GM23338 (cell line): Measurements from ENCODE around the gene SOX9. TPM values are rescaled to one million over a fixed set of nuclear protein-coding genes. Genes with fewer than 3 reads are reported as not detected.

Experiments used
- ATAC-seq: fragments of 200-7000 bp; cut with Tn5 transposase; 3 replicates; pipeline ENCODE4 v1.9.1; 2020
- DNase-seq: peaks from one replicate; pipeline ENCODE4 v3.0.0-alpha.2; 2015; ENCODE audit warnings: low spot score
- H2AFZ ChIP-seq: fragments of 200-600 bp; sonication (generic); 2 replicates; pipeline ENCODE4 v1.8.0; 2016; ENCODE audit warnings: antibody characterized with exemption, mild to moderate bottlenecking, moderate library complexity
- H3F3A ChIP-seq: fragments of 200-600 bp; sonication (generic); replicated peaks from 2 replicates; pipeline ENCODE4 v1.8.0; 2017; ENCODE audit warnings: antibody characterized with exemption, mixed run types, low read depth
- H3K27ac ChIP-seq: fragments of 200-600 bp; sonication (generic); 2 replicates; pipeline ENCODE4 v1.6.1; 2016; ENCODE audit warnings: low read depth
- H3K27me3 ChIP-seq: fragments of 200-600 bp; sonication (generic); 2 replicates; pipeline ENCODE4 v1.8.0; 2016; ENCODE audit warnings: mild to moderate bottlenecking, mixed run types, moderate library complexity; ENCODE audit not compliant: insufficient read depth
- H3K36me3 ChIP-seq: fragments of 200-600 bp; sonication (generic); 2 replicates; pipeline ENCODE4 v1.8.0; 2016; ENCODE audit warnings: mild to moderate bottlenecking; ENCODE audit not compliant: insufficient read depth
- H3K4me1 ChIP-seq: fragments of 200-600 bp; sonication (generic); 2 replicates; pipeline ENCODE4 v1.8.0; 2016; ENCODE audit warnings: mild to moderate bottlenecking, moderate library complexity; ENCODE audit not compliant: insufficient read depth
- H3K4me2 ChIP-seq: fragments of 200-600 bp; sonication (generic); 2 replicates; pipeline ENCODE4 v1.7.1; 2017; ENCODE audit warnings: mixed run types
- H3K4me3 ChIP-seq: fragments of 200-600 bp; sonication (generic); 2 replicates; pipeline ENCODE4 v1.6.1; 2016; ENCODE audit warnings: mixed run types
- H3K79me2 ChIP-seq: fragments of 200-600 bp; sonication (generic); replicated peaks from 2 replicates; pipeline ENCODE4 v1.8.0; 2017; ENCODE audit warnings: mild to moderate bottlenecking; ENCODE audit not compliant: insufficient read depth
- H3K9me2 ChIP-seq: fragments of 200-600 bp; sonication (generic); 2 replicates; pipeline ENCODE4 v1.8.0; 2017; ENCODE audit not compliant: insufficient read depth
- H4K20me1 ChIP-seq: fragments of 200-600 bp; sonication (generic); replicated peaks from 2 replicates; pipeline ENCODE4 v1.8.0; 2017; ENCODE audit warnings: mild to moderate bottlenecking; ENCODE audit not compliant: insufficient read depth
- H3K27ac Mint-ChIP-seq: 2 replicates; pipeline ENCODE4 v1.8.0; 2020; ENCODE audit warnings: inconsistent platforms, mild to moderate bottlenecking, moderate library complexity, mixed read lengths
- H3K27me3 Mint-ChIP-seq: 3 replicates; pipeline ENCODE4 v1.8.0; 2022; ENCODE audit warnings: low read depth, mild to moderate bottlenecking, moderate library complexity, mixed read lengths, inconsistent platforms; ENCODE audit not compliant: insufficient read depth, poor library complexity
- H3K36me3 Mint-ChIP-seq: 3 replicates; pipeline ENCODE4 v1.8.0; 2021; ENCODE audit warnings: low read depth, mild to moderate bottlenecking, inconsistent platforms, moderate library complexity, mixed read lengths
- H3K4me1 Mint-ChIP-seq: 3 replicates; pipeline ENCODE4 v1.8.0; 2020; ENCODE audit warnings: mild to moderate bottlenecking, inconsistent platforms, mixed read lengths
- H3K4me3 Mint-ChIP-seq: 3 replicates; pipeline ENCODE4 v1.8.0; 2021; ENCODE audit warnings: moderate library complexity, mild to moderate bottlenecking, inconsistent platforms, mixed read lengths
- H3K9me3 Mint-ChIP-seq: 3 replicates; pipeline ENCODE4 v1.8.0; 2020; ENCODE audit warnings: moderate library complexity, mild to moderate bottlenecking, inconsistent platforms, mixed read lengths
- CREB1 ChIP-seq: fragments of 250-450 bp; sonication (Bioruptor Pico); IDR thresholded peaks from 2 replicates; pipeline ENCODE4 v1.5.0; 2020; ENCODE audit warnings: low read depth, mild to moderate bottlenecking, moderate library complexity
- EZH2 ChIP-seq: fragments of 200-600 bp; sonication (generic); IDR thresholded peaks from one replicate; pipeline ENCODE4 v1.8.0; 2017; ENCODE audit warnings: antibody characterized with exemption, mild to moderate bottlenecking, low read depth; ENCODE audit not compliant: unreplicated experiment
- EZH2phosphoT487 ChIP-seq: fragments of 200-600 bp; sonication (generic); IDR thresholded peaks from one replicate; pipeline ENCODE4 v1.8.1; 2018; ENCODE audit warnings: antibody characterized with exemption; ENCODE audit not compliant: unreplicated experiment
- NANOG ChIP-seq: IDR thresholded peaks from 2 replicates; pipeline ENCODE4 v1.6.1; 2016; ENCODE audit warnings: antibody characterized with exemption, borderline replicate concordance
- POLR2AphosphoS5 ChIP-seq: IDR thresholded peaks from 2 replicates; pipeline ENCODE4 v1.6.1; 2016; ENCODE audit warnings: antibody characterized with exemption, low read depth
- ZNF331 ChIP-seq: fragments of 250-450 bp; sonication (Bioruptor Pico); IDR thresholded peaks from 2 replicates; pipeline ENCODE4 v1.5.0; 2020; ENCODE audit warnings: low read depth, mild to moderate bottlenecking, moderate library complexity
- polyA plus RNA-seq: library from polyadenylated mRNA; unstranded; fragments of >200 nt; fragmentation: Nextera tagmentation; extraction: Ambion mirVana; gene quantifications from 2 replicates; pipeline ENCODE4 v1.2.1, GENCODE V29; 2016
- total RNA-seq: library from RNA; depleted of rRNA; stranded (reverse); fragments of >200 nt; shearing (Covaris generic); gene quantifications from 2 replicates; pipeline ENCODE4 v1.2.3, GENCODE V29; 2014
- TF ChIP-seq, protein P1 (sequence below): IDR thresholded peaks from 2 replicates; pipeline ENCODE4 v1.6.1; 2016; ENCODE audit warnings: antibody characterized with exemption
- TF ChIP-seq, protein P2 (sequence below): IDR thresholded peaks from one replicate; pipeline ENCODE4 v1.6.1; 2018; ENCODE audit warnings: antibody characterized with exemption; ENCODE audit not compliant: unreplicated experiment
- TF ChIP-seq, protein P3 (sequence below), 2 experiments: fragments of 200-600 bp in 1 of 2; sonication (generic) in 1 of 2; conservative IDR thresholded peaks; 2 replicates each; pipeline versions ENCODE4 v1.5.1 to v1.6.1; 2016 to 2017; ENCODE audit warnings: antibody characterized with exemption in 2 of 2, low read depth in 2 of 2, mild to moderate bottlenecking in 2 of 2, moderate library complexity in 1 of 2

The SOX9 gene
- total and polyA plus RNA-seq, 2 experiments from 2014 or later: 4.4 TPM

DNA sequence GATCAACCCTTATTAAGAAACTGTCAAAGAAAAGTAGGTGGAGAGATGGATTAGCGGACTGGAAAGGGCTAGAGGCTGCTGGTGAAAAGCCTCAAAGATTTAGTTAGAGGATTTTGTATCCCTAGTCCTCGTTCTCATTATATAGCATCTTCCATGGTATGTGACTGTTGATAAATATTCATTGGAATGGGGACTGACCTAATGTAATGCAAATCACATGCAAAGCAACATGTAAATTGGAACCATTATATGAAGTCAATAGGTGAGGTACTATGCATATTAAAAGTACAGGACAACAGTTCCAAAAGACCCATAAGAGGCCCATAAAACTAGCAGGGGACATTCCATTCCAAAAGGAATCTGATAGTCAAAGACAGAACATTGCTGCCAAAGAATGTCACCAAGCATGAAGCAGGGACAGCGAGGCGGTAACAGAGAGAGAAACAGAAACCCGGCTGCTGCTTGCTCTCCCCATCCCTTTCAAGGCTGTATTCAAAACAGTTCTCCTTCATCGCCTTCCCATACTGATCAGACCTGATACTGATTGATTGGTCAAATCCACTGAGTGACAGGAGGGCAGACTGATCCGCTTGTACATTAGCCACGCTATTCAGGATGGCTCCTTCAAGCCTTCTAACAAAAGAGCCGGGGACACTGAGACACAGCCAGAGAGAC is 44.5 kb downstream of the SOX9 start:
- Mint-ChIP-seq H3K36me3 (0 out of 3 replicates have a peak, but pooled peaks cover 3% of the 10 kb centered on the region), H3K4me3 (no peak overlapping the region), H3K27me3 (no peaks in the 10 kb centered on the region), H3K4me1 (peaks cover 27% of the 10 kb centered on the region), H3K27ac (no peak overlapping the region), H3K9me3 (peaks cover 2% of the 10 kb centered on the region; the same call in 1 of the 3 replicates)
- H3K4me3 ChIP-seq: no peak overlapping the region
- DNase-seq (peak; percentile 76), ATAC-seq (peak; percentile 87)
- no peaks in the 10 kb centered on the region for H3K27me3 ChIP-seq
- no peaks in the 10 kb centered on the region for H4K20me1 ChIP-seq
- H3K36me3 ChIP-seq: no peaks in the 10 kb centered on the region
- TF ChIP-seq, protein P1, sequence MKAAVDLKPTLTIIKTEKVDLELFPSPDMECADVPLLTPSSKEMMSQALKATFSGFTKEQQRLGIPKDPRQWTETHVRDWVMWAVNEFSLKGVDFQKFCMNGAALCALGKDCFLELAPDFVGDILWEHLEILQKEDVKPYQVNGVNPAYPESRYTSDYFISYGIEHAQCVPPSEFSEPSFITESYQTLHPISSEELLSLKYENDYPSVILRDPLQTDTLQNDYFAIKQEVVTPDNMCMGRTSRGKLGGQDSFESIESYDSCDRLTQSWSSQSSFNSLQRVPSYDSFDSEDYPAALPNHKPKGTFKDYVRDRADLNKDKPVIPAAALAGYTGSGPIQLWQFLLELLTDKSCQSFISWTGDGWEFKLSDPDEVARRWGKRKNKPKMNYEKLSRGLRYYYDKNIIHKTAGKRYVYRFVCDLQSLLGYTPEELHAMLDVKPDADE: no peak
- TF ChIP-seq NANOG (no peak), CREB1 (CRISPR knock-in tag) (no peak), ZNF331 (CRISPR knock-in tag) (no peak), EZH2phosphoT487 (no peak), POLR2AphosphoS5 (no peak)
- TF ChIP-seq, protein P2, sequence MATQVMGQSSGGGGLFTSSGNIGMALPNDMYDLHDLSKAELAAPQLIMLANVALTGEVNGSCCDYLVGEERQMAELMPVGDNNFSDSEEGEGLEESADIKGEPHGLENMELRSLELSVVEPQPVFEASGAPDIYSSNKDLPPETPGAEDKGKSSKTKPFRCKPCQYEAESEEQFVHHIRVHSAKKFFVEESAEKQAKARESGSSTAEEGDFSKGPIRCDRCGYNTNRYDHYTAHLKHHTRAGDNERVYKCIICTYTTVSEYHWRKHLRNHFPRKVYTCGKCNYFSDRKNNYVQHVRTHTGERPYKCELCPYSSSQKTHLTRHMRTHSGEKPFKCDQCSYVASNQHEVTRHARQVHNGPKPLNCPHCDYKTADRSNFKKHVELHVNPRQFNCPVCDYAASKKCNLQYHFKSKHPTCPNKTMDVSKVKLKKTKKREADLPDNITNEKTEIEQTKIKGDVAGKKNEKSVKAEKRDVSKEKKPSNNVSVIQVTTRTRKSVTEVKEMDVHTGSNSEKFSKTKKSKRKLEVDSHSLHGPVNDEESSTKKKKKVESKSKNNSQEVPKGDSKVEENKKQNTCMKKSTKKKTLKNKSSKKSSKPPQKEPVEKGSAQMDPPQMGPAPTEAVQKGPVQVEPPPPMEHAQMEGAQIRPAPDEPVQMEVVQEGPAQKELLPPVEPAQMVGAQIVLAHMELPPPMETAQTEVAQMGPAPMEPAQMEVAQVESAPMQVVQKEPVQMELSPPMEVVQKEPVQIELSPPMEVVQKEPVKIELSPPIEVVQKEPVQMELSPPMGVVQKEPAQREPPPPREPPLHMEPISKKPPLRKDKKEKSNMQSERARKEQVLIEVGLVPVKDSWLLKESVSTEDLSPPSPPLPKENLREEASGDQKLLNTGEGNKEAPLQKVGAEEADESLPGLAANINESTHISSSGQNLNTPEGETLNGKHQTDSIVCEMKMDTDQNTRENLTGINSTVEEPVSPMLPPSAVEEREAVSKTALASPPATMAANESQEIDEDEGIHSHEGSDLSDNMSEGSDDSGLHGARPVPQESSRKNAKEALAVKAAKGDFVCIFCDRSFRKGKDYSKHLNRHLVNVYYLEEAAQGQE: no peak
- peaks cover 17% of the 10 kb centered on the region for H3K9me2 ChIP-seq
- peaks cover 15% of the 10 kb centered on the region for H3K4me1 ChIP-seq
- peak overlapping the region; percentile 64; the same call in 1 of the 2 replicates for H3K27ac ChIP-seq
- no peak overlapping the region for H2AFZ ChIP-seq
- peak overlapping the region; percentile 19 for H3K4me2 ChIP-seq
- no peaks in the 10 kb centered on the region for H3F3A ChIP-seq
- H3K79me2 ChIP-seq: no peaks in the 10 kb centered on the region

DNA sequence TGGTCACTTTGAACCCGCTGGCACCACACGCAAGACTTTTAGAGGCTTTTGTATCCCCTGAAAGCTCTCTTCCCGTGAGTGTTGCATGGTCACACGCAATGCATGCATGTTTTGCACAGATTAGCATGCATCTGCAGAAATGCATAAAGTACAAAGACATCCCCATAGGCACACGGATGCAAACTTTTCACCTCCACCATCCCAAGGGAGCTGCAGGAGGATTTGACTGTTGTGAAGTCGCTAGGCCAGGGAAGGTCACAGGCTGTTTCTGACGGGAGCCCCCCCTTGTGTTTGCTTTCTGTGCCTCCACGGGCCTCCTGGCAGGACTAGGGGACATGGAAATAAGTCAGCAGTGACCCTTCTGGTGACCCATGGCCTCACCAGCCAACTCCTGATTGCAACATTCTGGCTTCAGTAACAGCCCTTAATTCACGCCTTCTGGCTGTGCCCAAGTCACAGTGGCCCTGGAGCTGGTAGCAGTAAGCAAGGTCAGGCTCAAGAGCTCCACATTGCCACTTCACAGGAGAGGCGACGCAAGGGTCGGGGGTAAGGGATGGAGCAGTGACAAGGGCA is 45.1 kb downstream of the SOX9 start:
- H3K27ac Mint-ChIP-seq: no peak overlapping the region
- no peaks in the 10 kb centered on the region for H4K20me1 ChIP-seq
- ATAC-seq: peak; percentile 59
- DNase-seq: peak; percentile 27
- H3K36me3 Mint-ChIP-seq: 0 out of 3 replicates have a peak, but pooled peaks cover 3% of the 10 kb centered on the region
- peak overlapping the region; percentile 11 for H3K4me2 ChIP-seq
- peaks cover 17% of the 10 kb centered on the region for H3K9me2 ChIP-seq
- peak overlapping the region; percentile 18 for H3K27ac ChIP-seq
- H3K79me2 ChIP-seq: no peaks in the 10 kb centered on the region
- H2AFZ ChIP-seq: peak overlapping the region; percentile 0; the same call in 1 of the 2 replicates
- H3F3A ChIP-seq: no peaks in the 10 kb centered on the region
- TF ChIP-seq EZH2: no peak
- TF ChIP-seq, protein P3, sequence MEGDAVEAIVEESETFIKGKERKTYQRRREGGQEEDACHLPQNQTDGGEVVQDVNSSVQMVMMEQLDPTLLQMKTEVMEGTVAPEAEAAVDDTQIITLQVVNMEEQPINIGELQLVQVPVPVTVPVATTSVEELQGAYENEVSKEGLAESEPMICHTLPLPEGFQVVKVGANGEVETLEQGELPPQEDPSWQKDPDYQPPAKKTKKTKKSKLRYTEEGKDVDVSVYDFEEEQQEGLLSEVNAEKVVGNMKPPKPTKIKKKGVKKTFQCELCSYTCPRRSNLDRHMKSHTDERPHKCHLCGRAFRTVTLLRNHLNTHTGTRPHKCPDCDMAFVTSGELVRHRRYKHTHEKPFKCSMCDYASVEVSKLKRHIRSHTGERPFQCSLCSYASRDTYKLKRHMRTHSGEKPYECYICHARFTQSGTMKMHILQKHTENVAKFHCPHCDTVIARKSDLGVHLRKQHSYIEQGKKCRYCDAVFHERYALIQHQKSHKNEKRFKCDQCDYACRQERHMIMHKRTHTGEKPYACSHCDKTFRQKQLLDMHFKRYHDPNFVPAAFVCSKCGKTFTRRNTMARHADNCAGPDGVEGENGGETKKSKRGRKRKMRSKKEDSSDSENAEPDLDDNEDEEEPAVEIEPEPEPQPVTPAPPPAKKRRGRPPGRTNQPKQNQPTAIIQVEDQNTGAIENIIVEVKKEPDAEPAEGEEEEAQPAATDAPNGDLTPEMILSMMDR (conservative IDR thresholded peaks at IDR 0.05; ENCODE audit: low read depth in 2 of 2): peak in 1 of 2 experiments; percentile 17; a peak in 1 of 4 replicates
- H3K4me3 Mint-ChIP-seq: no peak overlapping the region; the same call in 2 of the 3 replicates
- no peaks in the 10 kb centered on the region for H3K27me3 Mint-ChIP-seq
- no peaks in the 10 kb centered on the region for H3K27me3 ChIP-seq
- H3K4me3 ChIP-seq: no peak overlapping the region
- peaks cover 15% of the 10 kb centered on the region for H3K4me1 ChIP-seq
- H3K4me1 Mint-ChIP-seq: peaks cover 27% of the 10 kb centered on the region
- H3K9me3 Mint-ChIP-seq: peaks cover 2% of the 10 kb centered on the region; the same call in 1 of the 3 replicates
- H3K36me3 ChIP-seq: no peaks in the 10 kb centered on the region
